OCI-LY3 (cell line): Measurements from ENCODE around the gene CACNB4.

Experiments used
- EZH2phosphoT487 ChIP-seq: fragments of 200-600 bp; shearing (Covaris generic); IDR thresholded peaks from 2 replicates; pipeline ENCODE4 v1.6.1; 2018; ENCODE audit warnings: antibody characterized with exemption, mixed run types, low read depth
- TF ChIP-seq, protein P1 (sequence below): fragments of 200-600, 300-600 bp; sonication (generic); IDR thresholded peaks from 2 replicates; pipeline ENCODE4 v1.5.1; 2014; ENCODE audit warnings: antibody characterized with exemption, low read length, low read depth

DNA sequence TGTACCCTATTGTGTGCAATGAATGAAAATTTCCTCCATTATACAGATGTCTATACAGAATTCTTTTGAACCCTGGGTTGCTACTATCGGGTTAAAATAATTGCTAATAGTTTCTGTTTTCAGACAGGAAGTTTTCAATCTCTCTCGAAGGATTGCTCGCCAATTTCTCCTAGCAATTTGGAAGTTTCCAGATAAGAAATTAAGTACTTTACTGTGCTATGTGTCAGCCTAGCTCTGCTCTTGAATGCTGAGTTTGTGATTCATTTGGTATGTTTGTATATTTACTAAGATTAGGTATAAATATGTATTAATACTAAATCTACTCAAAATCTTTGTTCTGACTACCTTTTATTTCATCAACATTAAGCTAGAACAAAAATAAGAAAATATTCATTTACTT lies 196.0 kb downstream of the CACNB4 start:
- TF ChIP-seq, protein P1, sequence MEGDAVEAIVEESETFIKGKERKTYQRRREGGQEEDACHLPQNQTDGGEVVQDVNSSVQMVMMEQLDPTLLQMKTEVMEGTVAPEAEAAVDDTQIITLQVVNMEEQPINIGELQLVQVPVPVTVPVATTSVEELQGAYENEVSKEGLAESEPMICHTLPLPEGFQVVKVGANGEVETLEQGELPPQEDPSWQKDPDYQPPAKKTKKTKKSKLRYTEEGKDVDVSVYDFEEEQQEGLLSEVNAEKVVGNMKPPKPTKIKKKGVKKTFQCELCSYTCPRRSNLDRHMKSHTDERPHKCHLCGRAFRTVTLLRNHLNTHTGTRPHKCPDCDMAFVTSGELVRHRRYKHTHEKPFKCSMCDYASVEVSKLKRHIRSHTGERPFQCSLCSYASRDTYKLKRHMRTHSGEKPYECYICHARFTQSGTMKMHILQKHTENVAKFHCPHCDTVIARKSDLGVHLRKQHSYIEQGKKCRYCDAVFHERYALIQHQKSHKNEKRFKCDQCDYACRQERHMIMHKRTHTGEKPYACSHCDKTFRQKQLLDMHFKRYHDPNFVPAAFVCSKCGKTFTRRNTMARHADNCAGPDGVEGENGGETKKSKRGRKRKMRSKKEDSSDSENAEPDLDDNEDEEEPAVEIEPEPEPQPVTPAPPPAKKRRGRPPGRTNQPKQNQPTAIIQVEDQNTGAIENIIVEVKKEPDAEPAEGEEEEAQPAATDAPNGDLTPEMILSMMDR, result no peak
- no peak for TF ChIP-seq EZH2phosphoT487
